LNCaP clone FGC (cell line): Measurements from ENCODE around the gene CENPP.

Experiments
- DNase-seq: peaks from one replicate; pipeline ENCODE4 v3.0.0-alpha.2; 2011; ENCODE audit warnings: low read depth
- H3K4me3 ChIP-seq: 2 replicates; pipeline ENCODE4 v1.5.1; 2011; ENCODE audit warnings: mild to moderate bottlenecking, low read depth, low read length, control low read depth
- CTCF ChIP-seq: IDR thresholded peaks from 2 replicates; pipeline ENCODE4 v1.5.1; 2012; ENCODE audit warnings: mild to moderate bottlenecking; ENCODE audit not compliant: control insufficient read depth, insufficient read depth; ENCODE audit errors: extremely low read depth

Gene CENPP

GRCh38 chr9:92507005-92507404 lies 181.3 kb downstream of the CENPP start:
- DNase-seq: no peak
- TF ChIP-seq CTCF: no peak
- no peak overlapping the region for H3K4me3 ChIP-seq

- no peak for DNase-seq
- no peak overlapping the region for H3K4me3 ChIP-seq
- TF ChIP-seq CTCF: no peak
These were observed 181.7 kb downstream of the CENPP start for GRCh38 chr9:92507496-92507895.

DNA sequence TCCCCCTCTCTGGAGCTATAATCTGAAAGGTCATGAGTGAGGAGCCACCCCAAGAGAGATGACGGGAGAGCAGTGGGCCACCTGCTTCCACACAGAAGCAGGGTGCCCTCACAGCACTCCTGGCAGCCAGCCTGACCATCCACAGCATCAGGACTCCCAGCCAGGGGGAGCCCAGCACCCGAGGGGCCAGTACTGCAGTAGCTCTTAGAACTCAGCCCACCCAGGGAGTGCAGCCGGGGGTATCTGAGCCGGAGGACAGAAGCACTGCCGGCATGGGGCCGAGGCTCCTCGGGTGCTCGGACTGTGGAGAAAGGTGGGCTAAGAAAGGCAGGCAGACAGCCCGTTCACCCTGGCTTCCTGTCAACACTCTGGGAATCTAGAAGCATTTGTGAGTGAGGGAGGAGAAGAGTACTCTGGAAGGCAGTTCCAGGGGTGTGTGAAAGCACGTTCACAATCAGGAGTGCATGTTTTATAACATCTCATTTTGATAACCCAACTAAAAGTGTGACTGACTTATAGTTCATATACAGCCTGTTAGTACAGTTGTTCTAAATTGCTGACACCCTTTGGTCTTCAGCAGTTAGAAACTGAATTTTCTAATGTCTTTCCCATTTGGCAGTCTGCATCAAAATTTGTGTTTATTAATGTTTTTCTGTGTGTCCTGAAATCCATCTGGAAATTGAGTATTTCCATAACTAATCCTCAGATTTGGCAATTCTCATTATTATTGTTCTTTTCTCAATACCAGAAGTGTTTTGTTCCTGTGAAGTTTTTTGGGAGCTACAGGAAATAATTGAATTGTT lies 182.5 kb downstream of the CENPP start:
- no peak for TF ChIP-seq CTCF
- no peak for DNase-seq
- no peak overlapping the region for H3K4me3 ChIP-seq

- H3K4me3 ChIP-seq: no peak overlapping the region
- TF ChIP-seq CTCF: no peak
- no peak for DNase-seq
These were observed 183.3 kb downstream of the CENPP start for GRCh38 chr9:92509050-92509449.

- no peak overlapping the region for H3K4me3 ChIP-seq
- TF ChIP-seq CTCF: no peak
- DNase-seq: no peak
These were observed 185.0 kb downstream of the CENPP start for GRCh38 chr9:92510747-92511146.

GRCh38 chr9:92512622-92513021 lies 186.9 kb downstream of the CENPP start:
- no peak overlapping the region for H3K4me3 ChIP-seq
- TF ChIP-seq CTCF: no peak
- DNase-seq: no peak

DNA sequence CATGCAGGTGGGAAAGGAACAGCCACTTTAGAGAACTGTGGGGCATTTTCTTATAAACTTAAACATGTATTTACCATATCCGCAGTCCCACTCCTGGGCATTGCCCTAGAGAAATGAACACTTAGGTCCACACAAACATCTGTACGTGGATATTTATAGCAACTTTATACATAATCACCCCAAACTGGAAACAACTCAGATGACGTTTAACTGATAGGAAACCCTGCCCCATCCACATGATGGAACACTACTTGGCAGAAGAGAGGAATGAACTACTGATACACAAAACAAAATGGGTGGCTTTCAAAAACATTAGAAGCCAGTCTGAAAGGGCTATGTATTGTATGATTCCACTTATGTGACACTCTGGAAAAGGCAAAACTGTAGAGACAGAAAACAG lies 187.6 kb downstream of the CENPP start:
- no peak overlapping the region for H3K4me3 ChIP-seq
- no peak for DNase-seq
- no peak for TF ChIP-seq CTCF
